Activated T-cell treated with anti-CD3 and anti-CD28 coated beads, Interleukin-2, amount 50 U/mL, for 4 hours (primary cell): ENCODE results near the gene FAM180A. TPM values are rescaled to one million over a fixed set of nuclear protein-coding genes. Genes with fewer than 3 reads are reported as not detected.
"Not testable (repeated sequence)": the region's sequence is repeated elsewhere in the genome, so short reads cannot be mapped to it uniquely, and the experiment has no call there.

Experiments
- ATAC-seq, 2 donors: fragments of 200-7000 bp; cut with Tn5 transposase; one replicate each; pipeline ENCODE4 v1.10.0; 2021
- DNase-seq: peaks from one replicate; pipeline ENCODE4 v3.0.0-alpha.2; 2020
- H3K27me3 Mint-ChIP-seq: one replicate; pipeline ENCODE4 v1.8.0; 2021; ENCODE audit warnings: low read depth, mixed read lengths
- H3K36me3 Mint-ChIP-seq: one replicate; pipeline ENCODE4 v1.8.0; 2022; ENCODE audit warnings: mixed read lengths; ENCODE audit not compliant: insufficient read depth
- H3K4me1 Mint-ChIP-seq: one replicate; pipeline ENCODE4 v1.8.0; 2021; ENCODE audit warnings: low read depth, mixed read lengths
- H3K4me3 Mint-ChIP-seq: one replicate; pipeline ENCODE4 v1.8.0; 2021; ENCODE audit warnings: mild to moderate bottlenecking, moderate library complexity, mixed read lengths
- H3K9me3 Mint-ChIP-seq: one replicate; pipeline ENCODE4 v1.8.0; 2021; ENCODE audit warnings: mixed read lengths
- total RNA-seq, 3 donors: library from RNA; stranded (reverse); gene quantifications; one replicate each; pipeline ENCODE4 v1.2.1, GENCODE V29; 2021

Gene FAM180A
- total RNA-seq, 3 donors from 2014 or later = not detected

DNA sequence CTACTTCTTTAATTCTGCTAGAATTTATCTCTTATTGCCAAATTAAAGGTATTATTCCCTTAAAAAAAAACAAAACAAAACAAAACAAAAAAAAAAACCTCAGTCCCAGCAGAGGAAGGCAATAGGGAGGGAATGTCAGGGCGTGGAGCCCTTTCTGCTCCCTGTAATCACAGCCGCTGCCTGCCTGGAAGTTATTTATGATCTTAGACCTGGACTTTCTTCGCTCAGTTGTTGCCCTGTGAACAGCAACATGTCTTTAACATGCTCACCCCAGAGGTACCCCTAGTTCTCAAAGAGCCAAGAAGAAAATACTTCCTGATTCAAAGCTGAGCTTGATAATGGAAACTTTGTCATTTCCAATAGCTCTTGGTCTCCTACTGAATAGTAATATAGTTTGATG, 7.7 kb downstream of the FAM180A start:
- Mint-ChIP-seq H3K27me3 (peaks cover 18% of the 10 kb centered on the region), H3K4me3 (no peak overlapping the region), H3K9me3 (no peaks in the 10 kb centered on the region), H3K4me1 (no peaks in the 10 kb centered on the region), H3K36me3 (no peaks in the 10 kb centered on the region)
- ATAC-seq (no peak), DNase-seq (no peak)

DNA sequence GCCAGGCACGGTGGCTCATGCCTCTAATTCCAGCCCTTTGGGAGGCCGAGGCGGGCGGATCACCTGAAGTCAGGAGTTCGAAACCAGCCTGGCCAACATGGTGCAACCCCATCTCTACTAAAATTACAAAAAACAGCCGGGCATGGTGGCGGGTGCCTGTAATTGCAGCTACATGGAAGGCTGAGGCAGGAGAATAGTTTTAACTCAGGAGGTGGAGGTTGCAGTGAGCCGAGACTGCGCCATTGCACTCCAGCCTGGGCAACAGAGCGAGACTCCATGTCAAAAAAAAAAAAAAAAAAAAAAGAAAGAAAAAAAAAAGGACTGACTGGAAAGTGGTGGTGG, 11.3 kb downstream of the FAM180A start:
- DNase-seq, H3K9me3 Mint-ChIP-seq, H3K4me3 Mint-ChIP-seq, ATAC-seq, H3K4me1 Mint-ChIP-seq, H3K36me3 Mint-ChIP-seq: not testable (repeated sequence)
- peaks cover 19% of the 10 kb centered on the region for H3K27me3 Mint-ChIP-seq

DNA sequence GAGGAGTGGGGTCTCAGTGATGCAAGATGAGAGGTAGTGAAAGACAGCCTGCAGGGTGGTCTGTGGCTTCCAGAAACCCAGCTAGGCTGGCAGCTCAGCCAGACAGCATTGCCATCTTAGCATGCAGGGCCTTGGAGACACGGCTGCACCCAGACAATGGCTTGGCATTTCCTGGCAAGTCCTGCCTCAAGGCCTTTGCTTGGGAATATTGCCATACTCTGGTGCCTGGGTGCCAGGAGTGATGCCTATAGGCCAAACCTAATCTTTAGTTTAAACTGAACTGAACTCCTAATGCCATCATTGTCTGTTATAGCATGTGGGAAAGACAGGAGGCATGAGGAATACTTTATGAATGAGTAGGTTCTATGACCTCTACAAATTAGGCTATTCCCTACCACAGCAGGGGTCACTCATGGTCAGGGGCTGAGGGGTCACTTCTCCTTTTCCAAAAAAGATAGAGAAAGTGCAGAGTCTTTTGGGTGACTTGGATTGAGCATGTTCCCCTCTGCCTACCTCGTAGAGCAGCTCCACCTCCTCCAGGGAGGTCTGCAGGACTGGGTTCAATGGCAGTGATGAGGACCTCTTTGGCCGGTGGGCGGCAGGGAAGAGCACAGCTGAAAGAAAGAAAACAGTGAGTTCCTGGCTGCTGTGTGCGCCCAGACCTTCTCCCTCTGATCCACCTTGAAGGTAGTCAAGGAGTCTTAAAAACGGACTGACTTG, 11.9 kb downstream of the FAM180A start:
- no peak overlapping the region for H3K4me3 Mint-ChIP-seq
- ATAC-seq = no peak
- H3K9me3 Mint-ChIP-seq = no peaks in the 10 kb centered on the region
- H3K4me1 Mint-ChIP-seq = no peaks in the 10 kb centered on the region
- H3K27me3 Mint-ChIP-seq = peaks cover 19% of the 10 kb centered on the region
- no peak for DNase-seq
- H3K36me3 Mint-ChIP-seq = no peaks in the 10 kb centered on the region

DNA sequence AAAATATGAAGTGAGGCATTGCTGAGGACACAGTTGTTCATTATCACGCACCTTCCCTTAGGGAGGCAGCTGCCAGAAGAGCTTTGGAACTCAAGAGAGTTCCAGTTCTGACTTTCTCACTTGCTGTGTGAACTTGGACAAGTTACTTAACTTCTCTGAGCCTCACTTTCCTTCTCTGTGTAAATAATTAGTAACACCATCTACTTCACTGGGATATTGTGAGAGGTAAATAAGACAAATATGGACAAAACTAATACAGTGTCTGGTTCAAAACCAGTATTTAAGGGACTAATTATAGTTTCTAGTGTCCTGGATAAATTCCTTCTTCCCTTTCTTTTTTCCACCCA, 14.3 kb downstream of the FAM180A start:
- no peaks in the 10 kb centered on the region for H3K4me1 Mint-ChIP-seq
- no peak overlapping the region for H3K4me3 Mint-ChIP-seq
- no peaks in the 10 kb centered on the region for H3K36me3 Mint-ChIP-seq
- DNase-seq (no peak), ATAC-seq (no peak)
- H3K27me3 Mint-ChIP-seq = peaks cover 17% of the 10 kb centered on the region
- no peaks in the 10 kb centered on the region for H3K9me3 Mint-ChIP-seq

DNA sequence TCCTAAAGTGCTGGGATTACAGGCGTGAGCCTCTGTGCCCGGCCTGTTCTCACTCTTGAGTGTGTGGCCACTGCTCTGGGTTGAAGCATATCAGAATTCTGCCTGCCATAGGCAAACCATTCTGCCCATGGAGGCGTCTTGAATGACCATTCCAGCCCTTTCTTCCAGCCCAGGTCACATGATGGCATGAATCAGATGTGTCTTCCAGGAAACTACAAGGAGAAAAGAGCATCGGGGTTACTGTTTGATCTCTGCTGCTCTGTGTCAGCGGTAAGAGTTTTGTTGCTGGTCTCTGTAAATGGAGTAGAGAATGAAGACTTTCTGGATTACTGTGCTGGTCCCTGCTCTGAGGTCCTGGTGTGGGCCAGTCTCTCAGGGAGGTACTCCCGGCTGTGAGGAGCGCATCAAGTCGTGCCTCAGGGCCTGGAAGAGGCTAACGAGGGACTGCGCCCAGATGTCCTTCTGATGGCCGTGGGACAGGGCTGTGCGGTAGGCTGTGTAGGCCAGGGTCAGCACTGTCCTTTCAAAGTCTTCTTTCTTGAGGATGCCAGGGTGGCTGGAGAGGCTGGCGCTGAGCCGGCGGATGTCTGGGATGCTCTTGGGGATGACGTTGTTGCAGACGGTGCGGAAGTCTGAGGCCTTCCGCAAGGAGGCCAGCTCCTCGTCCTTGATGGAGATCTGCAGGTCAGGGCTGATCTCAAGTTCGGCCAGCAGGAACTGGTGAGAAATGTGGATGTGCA, 14.8 kb downstream of the FAM180A start:
- H3K4me1 Mint-ChIP-seq = no peaks in the 10 kb centered on the region
- ATAC-seq = no peak
- no peaks in the 10 kb centered on the region for H3K9me3 Mint-ChIP-seq

DNA sequence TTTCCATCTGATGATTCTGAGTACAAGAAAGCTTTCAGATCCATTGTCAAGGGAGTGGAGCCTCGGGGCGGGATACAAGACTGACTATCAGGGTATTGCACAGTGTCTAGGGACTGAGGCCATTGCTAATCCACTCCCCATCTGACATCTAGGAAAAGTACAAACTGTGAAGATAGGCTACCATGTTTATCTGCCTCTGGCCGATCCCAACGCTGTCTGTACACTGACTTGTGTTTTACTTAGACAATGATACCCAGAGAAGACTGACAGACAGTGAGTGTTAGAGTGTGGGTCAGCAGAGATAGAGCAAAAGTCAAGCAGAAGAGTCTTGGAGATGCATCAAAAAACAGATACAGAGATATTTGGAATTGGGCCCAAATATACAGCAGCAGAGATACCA, 17.5 kb downstream of the FAM180A start:
- H3K36me3 Mint-ChIP-seq = no peaks in the 10 kb centered on the region

More for the DNA sequence above, 14.8 kb downstream of the FAM180A start:
- Mint-ChIP-seq H3K36me3 (no peaks in the 10 kb centered on the region), H3K4me3 (no peak overlapping the region), H3K27me3 (peaks cover 17% of the 10 kb centered on the region)
- DNase-seq = no peak

DNA sequence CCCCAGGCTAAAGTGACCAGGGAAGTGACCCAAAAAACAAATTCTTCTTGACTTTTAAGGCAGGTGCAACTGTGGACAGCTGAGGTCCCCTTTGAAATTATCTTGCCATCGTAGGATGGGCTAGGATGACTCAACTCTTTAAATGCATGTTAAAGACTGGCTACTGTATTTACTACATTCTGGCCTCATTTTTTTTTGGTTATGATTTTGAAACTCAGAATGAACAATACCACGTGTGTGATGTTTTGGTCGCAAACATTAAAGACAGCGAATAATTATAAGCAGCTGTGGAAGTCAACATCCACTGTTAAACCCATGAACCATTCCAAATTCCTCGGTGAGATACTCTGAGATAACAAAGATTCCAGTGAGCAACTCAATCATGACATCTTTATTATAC, 19.4 kb downstream of the FAM180A start:
- no peak overlapping the region for H3K4me3 Mint-ChIP-seq
- no peaks in the 10 kb centered on the region for H3K4me1 Mint-ChIP-seq
- ATAC-seq (no peak), DNase-seq (no peak)
- no peaks in the 10 kb centered on the region for H3K36me3 Mint-ChIP-seq
- no peaks in the 10 kb centered on the region for H3K9me3 Mint-ChIP-seq
- peaks cover 4% of the 10 kb centered on the region for H3K27me3 Mint-ChIP-seq

More for the DNA sequence above, 17.5 kb downstream of the FAM180A start:
- Mint-ChIP-seq H3K4me3 (no peak overlapping the region), H3K27me3 (peaks cover 6% of the 10 kb centered on the region), H3K9me3 (no peaks in the 10 kb centered on the region), H3K4me1 (no peaks in the 10 kb centered on the region)
- DNase-seq (no peak), ATAC-seq (no peak)

DNA sequence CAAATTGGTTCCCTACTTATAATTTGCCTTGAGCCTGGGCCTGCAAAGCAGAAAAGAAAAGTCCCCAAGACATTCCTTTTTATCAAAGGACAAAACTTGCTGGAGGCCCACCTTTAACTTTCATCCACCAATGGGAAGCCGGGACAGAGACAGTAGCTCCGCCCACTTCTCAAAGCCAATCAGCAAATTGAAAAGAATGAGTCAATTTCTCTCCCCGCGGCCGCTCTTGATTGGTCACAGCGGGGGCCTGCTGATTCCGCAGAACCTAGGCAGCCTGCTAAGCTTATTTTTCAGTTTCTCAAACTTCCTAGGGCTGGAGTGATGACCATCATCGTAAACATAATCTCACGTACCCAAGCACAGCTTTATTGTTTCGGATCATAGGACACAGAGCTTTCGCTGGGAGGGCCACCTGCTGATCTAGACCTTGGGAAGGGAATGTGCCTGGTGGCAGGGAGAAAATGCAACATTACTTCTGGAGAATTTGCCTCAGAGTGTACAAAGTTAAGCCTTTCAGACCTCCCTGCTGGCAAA, 20.4 kb downstream of the FAM180A start, which contains the start of gene SLC13A4:
Gene SLC13A4 (minus strand): TSS at position 51 of the 534 bp plus-strand sequence. CDS start 690 bp downstream, outside the sequence.
- ATAC-seq = no peak
- Mint-ChIP-seq H3K9me3 (no peaks in the 10 kb centered on the region), H3K36me3 (no peaks in the 10 kb centered on the region), H3K4me1 (no peaks in the 10 kb centered on the region), H3K27me3 (no peaks in the 10 kb centered on the region), H3K4me3 (no peak within 1 kb of the TSS)
- DNase-seq = no peak

DNA sequence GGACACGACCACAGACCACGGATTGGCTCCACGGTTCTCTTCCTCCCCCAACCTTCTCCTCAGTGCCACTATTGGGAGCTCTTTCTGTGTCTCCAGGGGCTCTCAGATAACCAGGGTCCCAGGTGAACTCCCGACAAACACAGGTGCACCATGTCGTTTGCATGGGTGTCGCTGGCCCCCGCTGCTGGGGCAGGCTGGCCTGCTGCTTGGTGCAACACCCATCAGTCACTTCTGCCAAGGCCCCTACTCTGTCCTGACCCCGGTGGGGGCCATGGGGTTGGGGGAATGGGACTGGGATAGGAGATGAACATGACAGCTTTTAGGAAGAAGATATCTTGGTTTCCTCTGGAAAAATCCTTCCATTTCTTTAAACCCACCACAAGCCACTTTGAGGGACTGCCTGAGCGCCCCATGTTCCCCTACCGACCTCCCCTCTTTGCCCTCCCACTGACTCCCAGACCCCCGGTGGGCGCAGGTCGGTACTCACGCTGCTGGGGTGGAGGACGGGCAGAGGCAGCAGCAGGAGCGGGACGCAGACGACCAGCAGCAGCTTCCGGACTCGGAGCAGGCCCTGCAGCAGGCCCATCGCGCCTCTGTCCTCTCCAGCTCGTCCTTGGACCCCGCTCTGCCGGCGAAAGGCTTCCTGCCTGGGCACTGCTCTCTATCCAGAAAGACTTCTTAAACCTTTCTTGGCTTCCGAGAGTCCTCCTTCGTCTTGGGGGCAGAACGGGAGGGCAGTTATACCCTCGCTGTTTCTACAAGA, 21.5 kb downstream of the FAM180A start:
- DNase-seq (no peak), ATAC-seq (no peak)
- Mint-ChIP-seq H3K36me3 (no peaks in the 10 kb centered on the region), H3K4me3 (no peak overlapping the region), H3K4me1 (no peaks in the 10 kb centered on the region), H3K27me3 (no peaks in the 10 kb centered on the region), H3K9me3 (no peaks in the 10 kb centered on the region)

DNA sequence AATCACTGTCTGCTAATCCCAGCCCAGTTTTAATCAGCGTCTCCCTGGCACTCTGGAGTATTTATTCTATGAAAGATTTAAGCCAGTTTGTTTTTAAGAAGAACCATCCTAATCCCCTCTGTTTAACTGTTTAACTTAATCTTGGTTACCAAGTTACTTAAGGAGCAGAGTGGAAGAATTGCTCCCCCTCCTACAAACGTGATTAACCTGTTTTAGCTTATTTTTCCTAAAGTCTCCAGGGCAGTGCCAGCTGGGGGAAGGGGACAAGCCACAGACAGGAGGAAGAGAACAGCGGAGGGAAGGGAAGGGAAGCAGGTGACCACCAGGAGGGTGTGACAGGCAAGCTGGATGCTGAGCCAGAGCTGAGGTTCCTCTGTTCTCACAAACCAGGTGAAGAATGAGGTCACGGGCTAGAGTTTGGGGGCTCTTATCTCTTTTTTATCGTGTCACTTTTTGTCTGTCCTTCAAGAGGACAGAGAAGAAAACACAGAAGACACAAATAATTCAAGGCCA, 22.3 kb downstream of the FAM180A start:
- Mint-ChIP-seq H3K4me1 (no peaks in the 10 kb centered on the region), H3K4me3 (no peak overlapping the region), H3K36me3 (no peaks in the 10 kb centered on the region), H3K27me3 (peaks cover under 1% of the 10 kb centered on the region), H3K9me3 (no peaks in the 10 kb centered on the region)
- DNase-seq (no peak), ATAC-seq (no peak)

DNA sequence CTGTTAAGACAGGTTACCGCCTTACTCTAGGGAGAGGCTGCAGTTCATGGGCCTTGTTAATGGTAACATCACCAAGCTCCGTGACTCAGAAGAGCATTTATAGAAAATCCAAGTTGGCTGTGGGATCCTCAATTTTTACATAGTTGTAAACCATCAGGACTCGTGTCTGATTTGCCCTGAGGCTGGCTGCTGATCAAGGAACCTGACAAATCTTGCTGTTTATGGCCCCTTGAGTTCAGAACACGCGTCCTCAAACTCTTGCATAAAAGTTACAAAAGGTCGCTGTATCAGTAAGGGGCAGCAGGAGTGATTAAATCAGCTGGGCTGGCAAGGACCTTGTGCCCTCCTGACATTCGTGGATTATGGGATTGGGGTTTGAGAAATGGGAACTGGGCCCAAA, 25.2 kb downstream of the FAM180A start:
- Mint-ChIP-seq H3K9me3 (no peaks in the 10 kb centered on the region), H3K36me3 (no peaks in the 10 kb centered on the region), H3K4me3 (no peak overlapping the region), H3K4me1 (no peaks in the 10 kb centered on the region), H3K27me3 (peaks cover 13% of the 10 kb centered on the region)
- DNase-seq = no peak
- ATAC-seq = no peak

DNA sequence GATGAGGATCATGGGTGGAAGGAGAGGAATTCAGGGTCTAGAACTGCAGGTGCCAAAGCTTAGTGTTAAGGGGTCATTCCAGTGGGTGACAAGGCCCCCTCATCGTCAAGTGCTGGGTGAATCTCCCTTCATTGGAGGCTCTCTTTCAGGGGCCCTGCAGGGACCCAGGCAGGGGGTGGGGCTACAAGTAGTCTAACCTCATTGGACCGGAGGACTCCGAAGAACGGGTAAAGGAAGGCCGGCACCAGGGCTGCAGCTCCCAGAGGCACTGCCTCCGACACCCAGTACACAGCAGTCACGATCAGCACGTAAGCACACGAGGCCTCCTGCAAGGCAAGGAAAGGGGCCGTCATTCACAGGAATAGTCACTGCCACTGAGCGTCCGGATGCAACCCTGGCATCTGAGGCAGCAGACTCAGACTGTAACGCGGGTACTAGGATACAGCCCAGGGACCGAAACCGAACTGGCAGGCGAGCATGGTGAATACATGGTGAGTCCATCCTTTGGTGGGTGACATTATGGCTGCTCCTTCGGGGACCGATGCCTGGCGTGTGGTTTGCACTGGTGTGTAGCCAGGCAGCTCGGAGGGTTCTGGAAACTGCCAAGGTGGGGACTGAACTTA, 27.3 kb downstream of the FAM180A start:
- Mint-ChIP-seq H3K4me3 (no peak overlapping the region), H3K36me3 (no peaks in the 10 kb centered on the region), H3K9me3 (no peaks in the 10 kb centered on the region), H3K4me1 (no peaks in the 10 kb centered on the region), H3K27me3 (peaks cover 18% of the 10 kb centered on the region)
- no peak for ATAC-seq
- DNase-seq = no peak

DNA sequence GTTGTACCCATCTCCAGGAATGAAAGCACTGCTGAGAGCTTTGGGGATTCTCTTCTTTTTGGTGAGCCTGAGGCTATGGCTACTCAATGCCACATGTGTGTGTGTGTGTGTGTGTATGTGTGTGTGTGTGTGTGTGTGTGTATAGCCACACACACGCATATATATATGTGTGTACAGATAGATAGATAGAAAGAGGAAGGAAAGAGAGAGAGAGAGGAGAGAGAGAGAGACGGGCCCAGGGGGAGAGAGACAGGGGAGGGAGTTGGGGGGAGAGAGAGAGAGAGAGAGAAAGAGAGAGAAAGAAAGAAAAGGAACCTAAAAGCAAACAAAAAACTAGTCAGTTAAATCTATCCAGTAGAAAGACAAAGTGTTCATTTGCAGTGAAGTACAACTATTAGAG, 28.9 kb downstream of the FAM180A start:
- H3K9me3 Mint-ChIP-seq = no peaks in the 10 kb centered on the region
- peaks cover 18% of the 10 kb centered on the region for H3K27me3 Mint-ChIP-seq
- no peaks in the 10 kb centered on the region for H3K36me3 Mint-ChIP-seq
- no peak for ATAC-seq
- H3K4me3 Mint-ChIP-seq = no peak overlapping the region
- H3K4me1 Mint-ChIP-seq = no peaks in the 10 kb centered on the region
- no peak for DNase-seq
